ENCODE results near the gene SHOX.

SHOX gene

GRCh38 chrX:652341-652741, 21.8 kb downstream of the SHOX start:
- TF ChIP-seq CTCF (conservative IDR thresholded peaks at IDR 0.05; ENCODE audit: low read depth), result no peak
- H3K27ac ChIP-seq, result no peak overlapping the region
- CTCF ChIA-PET, result no interaction called here
- POLR2A ChIA-PET (ENCODE audit: low non-redundant PET), result no interaction called here
- DNase-seq (ENCODE audit: low spot score), result no peak

- H3K27ac ChIP-seq, result no peak overlapping the region
- no peak for TF ChIP-seq CTCF (conservative IDR thresholded peaks at IDR 0.05; ENCODE audit: low read depth)
- POLR2A ChIA-PET (ENCODE audit: low non-redundant PET), result no interaction called here
- no peak for DNase-seq (ENCODE audit: low spot score)
- CTCF ChIA-PET, result no interaction called here
These were observed 22.7 kb downstream of the SHOX start for GRCh38 chrX:653306-653705.

- ChIA-PET CTCF (no interaction called here), POLR2A (ENCODE audit: low non-redundant PET) (no interaction called here)
- DNase-seq (ENCODE audit: low spot score), result no peak
- H3K27ac ChIP-seq, result no peak overlapping the region
- no peak for TF ChIP-seq CTCF (conservative IDR thresholded peaks at IDR 0.05; ENCODE audit: low read depth)
These were observed 30.6 kb downstream of the SHOX start for GRCh38 chrX:661154-661553.

GRCh38 chrX:662126-662525, 31.5 kb downstream of the SHOX start:
- ChIA-PET POLR2A (ENCODE audit: low non-redundant PET) (no interaction called here), CTCF (no interaction called here)
- TF ChIP-seq CTCF (conservative IDR thresholded peaks at IDR 0.05; ENCODE audit: low read depth), result no peak
- no peak overlapping the region for H3K27ac ChIP-seq
- no peak for DNase-seq (ENCODE audit: low spot score)

- no peak overlapping the region for H3K27ac ChIP-seq
- POLR2A ChIA-PET (ENCODE audit: low non-redundant PET), result no interaction called here
- DNase-seq (ENCODE audit: low spot score), result no peak
- CTCF ChIA-PET, result no interaction called here
- TF ChIP-seq CTCF (conservative IDR thresholded peaks at IDR 0.05; ENCODE audit: low read depth), result no peak
These were observed 33.2 kb downstream of the SHOX start for GRCh38 chrX:663841-664240.

- H3K27ac ChIP-seq, result no peak overlapping the region
- CTCF ChIA-PET, result no interaction called here
- TF ChIP-seq CTCF (conservative IDR thresholded peaks at IDR 0.05; ENCODE audit: low read depth), result no peak
- POLR2A ChIA-PET (ENCODE audit: low non-redundant PET), result no interaction called here
- DNase-seq (ENCODE audit: low spot score), result no peak
These were observed 36.5 kb downstream of the SHOX start for GRCh38 chrX:666762-667720.

Measured in RWPE1 (cell line).